ENCODE results near the gene CD2BP2. TPM values are rescaled to one million over a fixed set of nuclear protein-coding genes. Genes with fewer than 3 reads are reported as not detected.
A peak's percentile ranks its signal among the peaks of the same experiment; 100 is the strongest.

Gene CD2BP2
- total RNA-seq, 1 donor from 2014 or later = 87.8 TPM

DNA sequence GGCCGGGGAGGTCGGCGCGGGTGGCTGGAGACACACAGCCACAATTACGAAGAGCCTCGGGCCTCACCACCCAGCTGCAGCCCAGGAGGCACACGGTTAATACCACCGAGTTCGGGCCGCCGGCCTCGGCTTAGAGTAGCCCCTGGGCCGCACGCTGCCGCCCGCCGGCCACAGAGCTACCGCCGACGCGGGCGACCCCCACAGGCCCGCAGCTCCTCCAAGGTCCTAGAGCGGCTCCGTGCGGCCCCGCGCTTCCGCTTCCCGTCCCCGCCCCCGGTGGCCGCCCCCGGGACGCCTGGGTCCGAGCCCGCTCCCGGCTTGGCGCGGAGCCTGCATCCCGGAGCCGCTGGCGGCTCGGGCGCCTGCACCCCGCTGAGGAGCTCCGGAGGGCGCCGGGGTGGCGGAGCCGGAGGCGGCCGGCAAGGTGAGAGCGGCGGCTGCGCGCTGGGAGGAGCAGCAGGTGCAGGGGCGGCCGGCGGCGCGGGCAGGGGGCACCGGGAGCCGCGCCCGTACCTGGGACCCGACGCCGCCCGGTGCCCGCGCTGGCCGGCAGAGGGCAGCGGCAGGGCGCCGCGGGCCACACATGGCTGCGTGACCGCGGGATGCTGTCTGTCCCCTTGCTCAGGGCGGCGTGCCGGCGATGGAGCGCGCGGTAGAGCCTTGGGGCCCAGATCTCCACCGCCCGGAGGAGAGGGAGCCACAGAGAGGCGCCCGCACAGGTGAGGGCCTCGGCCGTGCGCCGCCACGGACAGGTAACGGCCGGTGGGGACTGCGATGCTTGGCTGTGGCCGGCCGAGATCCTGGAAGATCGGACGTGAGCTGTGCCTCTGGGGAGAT lies 40.3 kb upstream of the CD2BP2 start, which contains the start of gene ZNF48:
TSS of gene ZNF48 (plus strand) at position 266 of the 837 bp plus-strand sequence. CDS start at position 641, 375 bp downstream.
- ChIA-PET CTCF (interaction anchor here (0.8 to 1.9 kb wide), 8 partner anchors 12 to 220 kb away, joined by 3 to 14 read pairs (median 6); partner anchors contain the start of genes DCTPP1, SEPTIN1 and ZNF771), POLR2A (interaction anchor here (0.6 to 3.2 kb wide), 19 partner anchors 11 to 330 kb away, joined by 3 to 56 read pairs (median 6); partner anchors contain the start of genes ALDOA, CD2BP2, SEPTIN1 and TBC1D10B)
- TF ChIP-seq, protein P1, sequence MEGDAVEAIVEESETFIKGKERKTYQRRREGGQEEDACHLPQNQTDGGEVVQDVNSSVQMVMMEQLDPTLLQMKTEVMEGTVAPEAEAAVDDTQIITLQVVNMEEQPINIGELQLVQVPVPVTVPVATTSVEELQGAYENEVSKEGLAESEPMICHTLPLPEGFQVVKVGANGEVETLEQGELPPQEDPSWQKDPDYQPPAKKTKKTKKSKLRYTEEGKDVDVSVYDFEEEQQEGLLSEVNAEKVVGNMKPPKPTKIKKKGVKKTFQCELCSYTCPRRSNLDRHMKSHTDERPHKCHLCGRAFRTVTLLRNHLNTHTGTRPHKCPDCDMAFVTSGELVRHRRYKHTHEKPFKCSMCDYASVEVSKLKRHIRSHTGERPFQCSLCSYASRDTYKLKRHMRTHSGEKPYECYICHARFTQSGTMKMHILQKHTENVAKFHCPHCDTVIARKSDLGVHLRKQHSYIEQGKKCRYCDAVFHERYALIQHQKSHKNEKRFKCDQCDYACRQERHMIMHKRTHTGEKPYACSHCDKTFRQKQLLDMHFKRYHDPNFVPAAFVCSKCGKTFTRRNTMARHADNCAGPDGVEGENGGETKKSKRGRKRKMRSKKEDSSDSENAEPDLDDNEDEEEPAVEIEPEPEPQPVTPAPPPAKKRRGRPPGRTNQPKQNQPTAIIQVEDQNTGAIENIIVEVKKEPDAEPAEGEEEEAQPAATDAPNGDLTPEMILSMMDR (IDR thresholded peaks at IDR 0.05) = no peak
- intact Hi-C loops (cut with micrococcal nuclease) = loop anchor here (1.0 to 2.0 kb wide), 7 partner anchors 12 to 532 kb away; partner anchors contain the start of genes CD2BP2, CDIPT, SEPTIN1 and TBC1D10B
- peak within 1 kb of the TSS; percentile 78 for H3K27ac Mint-ChIP-seq
- H3K27me3 Mint-ChIP-seq = no peaks in the 10 kb centered on the region
- H3K9me3 Mint-ChIP-seq = no peaks in the 10 kb centered on the region
- H3K36me3 Mint-ChIP-seq (ENCODE audit: low read depth) = peaks cover 27% of the 10 kb centered on the region
- DNase-seq = peak; percentile 77
- ATAC-seq (ENCODE audit: low read depth) = peak; percentile 96
- H3K4me3 Mint-ChIP-seq = peak within 1 kb of the TSS; percentile 91
- peaks cover 31% of the 10 kb centered on the region for H3K4me1 Mint-ChIP-seq

DNA sequence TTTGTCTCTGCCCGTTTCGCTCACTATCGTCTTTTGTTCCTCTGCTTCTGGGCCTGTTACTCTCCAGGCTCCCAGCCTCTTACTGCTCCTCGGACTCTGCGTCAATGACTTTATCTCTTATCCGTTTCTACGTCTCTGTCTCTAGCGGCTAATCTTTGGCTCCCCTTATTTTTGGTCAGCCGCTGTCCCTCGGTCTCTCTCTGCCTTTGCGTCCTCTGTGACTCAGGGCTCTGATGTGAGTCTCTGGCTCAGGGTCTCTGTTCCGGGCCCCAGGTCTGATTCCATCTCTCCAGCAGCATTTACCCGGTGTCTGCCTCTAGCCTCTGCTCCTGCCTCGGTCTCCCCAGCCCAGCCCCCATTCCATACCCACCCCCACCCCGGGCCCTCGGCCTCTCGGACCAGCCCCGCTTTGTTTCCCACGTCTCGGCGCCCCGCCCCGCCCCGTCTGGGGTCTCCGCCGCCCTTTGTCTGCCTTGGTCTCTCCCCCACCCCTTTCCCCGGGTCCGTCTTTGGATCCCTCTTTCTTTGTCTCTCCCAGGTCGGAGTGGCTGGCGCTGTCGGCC lies 39.6 kb upstream of the CD2BP2 start:
- H3K27me3 Mint-ChIP-seq = no peaks in the 10 kb centered on the region
- no peaks in the 10 kb centered on the region for H3K9me3 Mint-ChIP-seq
- peaks cover 24% of the 10 kb centered on the region for H3K36me3 Mint-ChIP-seq (ENCODE audit: low read depth)
- peak overlapping the region; percentile 91 for H3K4me3 Mint-ChIP-seq
- TF ChIP-seq, protein P1 (IDR thresholded peaks at IDR 0.05) = no peak
- intact Hi-C loops (cut with micrococcal nuclease) = loop anchor here (1.0 to 2.0 kb wide), 7 partner anchors 12 to 531 kb away; partner anchors contain the start of genes CD2BP2, CDIPT, SEPTIN1 and TBC1D10B
- ChIA-PET CTCF (interaction anchor here (0.8 to 1.9 kb wide), 7 partner anchors 12 to 221 kb away, joined by 3 to 14 read pairs (median 6); partner anchors contain the start of genes DCTPP1, SEPTIN1 and ZNF771), POLR2A (interaction anchor here (0.6 to 3.2 kb wide), 15 partner anchors 12 to 329 kb away, joined by 3 to 56 read pairs (median 6); partner anchors contain the start of genes ALDOA, CD2BP2, SEPTIN1 and TBC1D10B)
- ATAC-seq (ENCODE audit: low read depth) (no peak), DNase-seq (no peak)
- peak overlapping the region; percentile 78 for H3K27ac Mint-ChIP-seq
- H3K4me1 Mint-ChIP-seq = peaks cover 25% of the 10 kb centered on the region

DNA sequence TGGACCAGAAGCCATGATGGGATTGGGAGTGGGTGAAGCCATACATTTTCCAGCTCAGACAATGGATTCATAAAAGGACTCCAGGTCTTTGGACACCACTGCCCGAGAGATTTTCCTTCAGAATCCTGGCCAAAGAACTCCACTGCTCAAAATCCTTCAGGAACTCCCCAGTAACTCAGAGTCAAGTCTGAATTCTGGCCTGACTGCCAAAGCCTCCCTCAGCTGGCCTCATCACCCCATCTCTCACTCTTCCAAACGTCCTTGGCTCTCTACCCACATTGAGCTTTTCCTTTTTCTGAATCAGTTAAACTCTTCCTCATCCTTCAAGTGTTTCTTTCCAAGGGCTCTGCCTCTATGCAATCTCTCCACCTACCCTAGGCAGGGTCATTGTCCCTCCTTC lies 28.4 kb upstream of the CD2BP2 start:
- ATAC-seq (ENCODE audit: low read depth) (no peak), DNase-seq (no peak)
- H3K9me3 Mint-ChIP-seq = no peaks in the 10 kb centered on the region
- peaks cover 6% of the 10 kb centered on the region for H3K36me3 Mint-ChIP-seq (ENCODE audit: low read depth)
- H3K27me3 Mint-ChIP-seq = no peaks in the 10 kb centered on the region
- TF ChIP-seq, protein P1 (IDR thresholded peaks at IDR 0.05) = no peak
- ChIA-PET CTCF (interaction anchor here (1.9 to 2.7 kb wide), 2 partner anchors 12 to 26 kb away, joined by 6 to 11 read pairs; partner anchors contain the start of gene ZNF48), POLR2A (interaction anchor here (0.8 to 5.6 kb wide), 11 partner anchors 8 to 152 kb away, joined by 3 to 56 read pairs (median 10); partner anchors contain the start of genes CD2BP2, TBC1D10B, ZNF48 and ZNF747)
- H3K4me1 Mint-ChIP-seq = peaks cover 49% of the 10 kb centered on the region
- intact Hi-C loops (cut with micrococcal nuclease) = no loop called here
- H3K4me3 Mint-ChIP-seq = no peak overlapping the region
- peak overlapping the region; percentile 94 for H3K27ac Mint-ChIP-seq

DNA sequence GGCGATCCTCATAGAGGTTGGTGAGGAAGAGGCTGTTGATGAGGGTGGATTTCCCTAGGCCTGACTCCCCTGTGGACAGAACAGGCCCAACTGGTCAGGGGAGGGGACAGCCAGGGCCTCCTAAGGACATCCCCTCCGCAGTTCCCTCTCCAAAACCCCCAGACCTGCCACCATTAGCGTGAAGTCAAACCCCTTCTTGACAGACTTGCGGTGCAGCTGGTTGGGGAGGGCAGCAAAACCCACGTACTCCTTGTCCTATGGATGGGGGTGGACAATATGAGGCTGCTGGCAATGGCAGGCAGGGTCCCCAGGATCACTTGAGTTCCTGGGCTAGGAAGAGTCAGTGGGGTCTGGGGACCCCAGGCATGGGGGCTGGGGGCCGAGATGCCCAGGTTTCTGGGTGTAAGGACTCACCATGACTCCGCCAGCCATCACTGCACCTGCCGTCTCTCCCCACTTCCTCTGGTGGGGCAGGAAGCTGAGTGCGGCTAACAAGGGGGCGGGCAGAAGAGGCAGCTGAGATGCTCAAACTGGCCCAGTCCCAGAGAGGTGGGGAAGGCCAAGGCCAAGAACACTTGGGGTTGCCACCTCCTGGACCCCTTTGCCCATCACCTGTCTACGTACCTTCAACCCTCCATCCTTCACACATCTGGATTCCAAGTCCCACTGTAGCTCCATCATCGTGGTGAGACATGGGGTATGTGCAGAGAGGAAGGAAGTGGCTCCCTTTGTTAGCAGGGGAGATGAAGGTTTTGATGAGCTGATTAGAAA lies 27.2 kb upstream of the CD2BP2 start, which contains the start of gene SEPTIN1:
TSS of gene SEPTIN1 (minus strand) at position 451 of the 771 bp plus-strand sequence. CDS start at position 432, 19 bp downstream.
- peaks cover 13% of the 10 kb centered on the region for H3K36me3 Mint-ChIP-seq (ENCODE audit: low read depth)
- TF ChIP-seq, protein P1 (IDR thresholded peaks at IDR 0.05) = no peak
- ChIA-PET POLR2A (interaction anchor here (0.6 to 5.6 kb wide), 33 partner anchors 9 to 1491 kb away, joined by 3 to 56 read pairs (median 5); partner anchors contain the start of genes ALDOA, CD2BP2, CORO1A and DCTPP1), CTCF (interaction anchor here (0.6 to 2.7 kb wide), 6 partner anchors 11 to 268 kb away, joined by 3 to 11 read pairs (median 3); partner anchors contain the start of genes PRR14 and ZNF48)
- intact Hi-C loops (cut with micrococcal nuclease) = loop anchor here (1.0 kb wide), 2 partner anchors 13 to 25 kb away; partner anchors contain the start of genes ZNF48 and ZNF771
- H3K4me3 Mint-ChIP-seq = peak within 1 kb of the TSS; percentile 87
- no peaks in the 10 kb centered on the region for H3K27me3 Mint-ChIP-seq
- peaks cover 62% of the 10 kb centered on the region for H3K4me1 Mint-ChIP-seq
- ATAC-seq (ENCODE audit: low read depth) (peak; percentile 30), DNase-seq (peak; percentile 61)
- H3K9me3 Mint-ChIP-seq = no peaks in the 10 kb centered on the region
- H3K27ac Mint-ChIP-seq = peak within 1 kb of the TSS; percentile 94

Data from activated B cell treated with CpG ODN at 0.5 μM for 24 hours (primary cell).